Upper lobe of left lung (tissue), 4 donors: Measurements from ENCODE around the gene POLD1.

Experiments
- CTCF ChIP-seq, 6 experiments: fragments of 450-650 bp in 4 of 6; fragments of 200-600 bp in 2 of 6; sonication (generic) in 2 of 6; IDR thresholded peaks; one replicate each; pipeline ENCODE4 v1.5.1; 2016 to 2019; ENCODE audit warnings: antibody characterized with exemption in 6 of 6
- POLR2AphosphoS5 ChIP-seq, 2 donors: sonication (generic); formaldehyde crosslinking; IDR thresholded peaks; one replicate each; pipeline ENCODE4 v1.5.1; 2017; ENCODE audit warnings: antibody characterized with exemption in 2 of 2

- TF ChIP-seq CTCF (IDR thresholded peaks at IDR 0.05) (no peak), POLR2AphosphoS5 (IDR thresholded peaks at IDR 0.05) (no peak)
Measured at GRCh38 chr19:50406829-50407228, 22.7 kb downstream of the POLD1 start.
